HCT116 (cell line): ENCODE results near the gene USP2. TPM values are rescaled to one million over a fixed set of nuclear protein-coding genes. Genes with fewer than 3 reads are reported as not detected.

Experiments used
- ATAC-seq: fragments of 200-7000 bp; cut with Tn5 transposase; 2 replicates; pipeline ENCODE4 v1.9.1; 2020; ENCODE audit warnings: mild to moderate bottlenecking, moderate library complexity
- BruUV-seq: library from RNA; stranded (reverse); fragments of 400-500 nt; replicated peaks from 2 replicates; lab custom pipeline; 2021; lab: Mats Ljungman, UMichigan
- CTCF ChIA-PET: fragments of 300-600 bp; sonication (Branson Sonifier 250); formaldehyde crosslinking; loops from one replicate; lab custom pipeline; 2021; ENCODE audit warnings: antibody characterized with exemption; lab: Charles Lee
- POLR2A ChIA-PET: fragments of 300-600, 350-600 bp; sonication (Branson Sonifier 250); formaldehyde crosslinking; loops from one replicate; lab custom pipeline; 2021; ENCODE audit warnings: antibody characterized with exemption; lab: Charles Lee
- RAD21 ChIA-PET, 2 experiments: fragments of 300-600 bp; sonication (Branson Sonifier 250); formaldehyde crosslinking; loops; one replicate each; lab custom pipeline; 2023; ENCODE audit warnings: low total read pairs in 2 of 2; ENCODE audit not compliant: uncharacterized antibody in 2 of 2, unreplicated experiment in 2 of 2, low non-redundant PET in 1 of 2; lab: Charles Lee
- DNase-seq: peaks from one replicate; pipeline ENCODE4 v3.0.0-alpha.2; 2010; ENCODE audit warnings: low read depth, low spot score
- H2AFZ ChIP-seq: fragments of 200-600 bp; shearing (Covaris generic), sonication (generic); 2 replicates; pipeline ENCODE4 v1.6.1; 2017; ENCODE audit warnings: low read depth, mixed run types, mixed read lengths, antibody characterized with exemption, low read length; ENCODE audit not compliant: poor library complexity, severe bottlenecking
- H3K27ac ChIP-seq: 2 replicates; pipeline ENCODE4 v1.5.1; 2012; ENCODE audit warnings: low read depth, low read length
- H3K27me3 ChIP-seq: fragments of 200-600 bp; sonication (generic); 2 replicates; pipeline ENCODE4 v1.6.1; 2016; ENCODE audit warnings: mixed run types, low read length, mixed read lengths; ENCODE audit not compliant: insufficient read depth
- H3K36me3 ChIP-seq, 2 experiments: fragments of 200-500 bp in 1 of 2; fragments of 200-600 bp in 1 of 2; sonication (Bioruptor generic) in 1 of 2; sonication (generic) in 1 of 2; 2 replicates each; pipeline versions ENCODE4 v1.5.1 to v1.6.1; 2014 to 2016; ENCODE audit warnings: low read length in 2 of 2, inconsistent platforms in 1 of 2, mixed read lengths in 1 of 2, mixed run types in 1 of 2; ENCODE audit not compliant: insufficient read depth in 2 of 2, control insufficient read depth in 1 of 2
- H3K4me1 ChIP-seq, 2 experiments: fragments of 200-600 bp in 1 of 2; sonication (generic) in 1 of 2; 2 replicates each; pipeline versions ENCODE4 v1.5.1 to v1.6.1; 2012 to 2017; ENCODE audit warnings: low read length in 2 of 2, inconsistent platforms in 1 of 2, mild to moderate bottlenecking in 1 of 2, mixed read lengths in 1 of 2, mixed run types in 1 of 2, moderate library complexity in 1 of 2; ENCODE audit not compliant: insufficient read depth in 2 of 2, control insufficient read depth in 1 of 2
- H3K4me2 ChIP-seq: fragments of 200-600 bp; sonication (generic); 2 replicates; pipeline ENCODE4 v1.6.1; 2017; ENCODE audit warnings: mixed run types, low read length, mixed read lengths
- H3K4me3 ChIP-seq, 2 experiments: fragments of 200-600 bp in 1 of 2; sonication (generic) in 1 of 2; replicated peaks in 1 of 2; 2 replicates each; pipeline ENCODE4 v1.5.1; 2011 to 2016; ENCODE audit warnings: low read length in 2 of 2, control low read depth in 1 of 2, low read depth in 1 of 2, mild to moderate bottlenecking in 1 of 2, mixed read lengths in 1 of 2, mixed run types in 1 of 2
- H3K79me2 ChIP-seq: fragments of 200-600 bp; sonication (generic); 2 replicates; pipeline ENCODE4 v1.6.1; 2017; ENCODE audit warnings: mild to moderate bottlenecking, mixed run types, low read length, moderate library complexity, mixed read lengths; ENCODE audit not compliant: insufficient read depth
- H3K9ac ChIP-seq: fragments of 200-600 bp; sonication (generic); 2 replicates; pipeline ENCODE4 v1.6.1; 2016; ENCODE audit warnings: low read length, mixed read lengths
- H3K9me2 ChIP-seq: fragments of 200-600 bp; sonication (generic), shearing (Covaris generic); 2 replicates; pipeline ENCODE4 v1.6.1; 2017; ENCODE audit warnings: mixed run types, mild to moderate bottlenecking, moderate library complexity; ENCODE audit not compliant: insufficient read depth
- H3K9me3 ChIP-seq, 2 experiments: fragments of 200-500 bp in 1 of 2; fragments of 200-600 bp in 1 of 2; sonication (Bioruptor generic) in 1 of 2; sonication (generic) in 1 of 2; 2 replicates each; pipeline ENCODE4 v1.6.1; 2014 to 2017; ENCODE audit warnings: low read length in 2 of 2, mixed read lengths in 2 of 2, inconsistent platforms in 1 of 2, low read depth in 1 of 2, mild to moderate bottlenecking in 1 of 2, mixed run types in 1 of 2, moderate library complexity in 1 of 2; ENCODE audit not compliant: control insufficient read depth in 1 of 2, insufficient read depth in 1 of 2
- H4K20me1 ChIP-seq: fragments of 200-600 bp; sonication (generic), shearing (Covaris generic); 2 replicates; pipeline ENCODE4 v1.6.1; 2017; ENCODE audit warnings: mixed run types, mild to moderate bottlenecking, moderate library complexity; ENCODE audit not compliant: insufficient read depth
- CBX3 ChIP-seq: IDR thresholded peaks from 2 replicates; pipeline ENCODE4 v1.6.1; 2012; ENCODE audit warnings: low read depth
- EGR1 ChIP-seq: IDR thresholded peaks from 2 replicates; pipeline ENCODE4 v1.6.1; 2012; ENCODE audit warnings: low read depth
- ELF1 ChIP-seq: IDR thresholded peaks from 2 replicates; pipeline ENCODE4 v1.6.1; 2012; ENCODE audit warnings: low read depth, borderline replicate concordance
- EZH2 ChIP-seq: fragments of 200-600 bp; sonication (generic); IDR thresholded peaks from 2 replicates; pipeline ENCODE4 v1.6.1; 2017; ENCODE audit warnings: antibody characterized with exemption, mixed run types
- EZH2phosphoT487 ChIP-seq: fragments of 200-600 bp; IDR thresholded peaks from 2 replicates; pipeline ENCODE4 v1.6.1; 2018; ENCODE audit warnings: antibody characterized with exemption, borderline replicate concordance
- FOSL1 ChIP-seq: IDR thresholded peaks from 2 replicates; pipeline ENCODE4 v1.6.1; 2012; ENCODE audit warnings: low read depth
- JUND ChIP-seq: IDR thresholded peaks from 2 replicates; pipeline ENCODE4 v1.6.1; 2012
- POLR2AphosphoS5 ChIP-seq: IDR thresholded peaks from 2 replicates; pipeline ENCODE4 v1.6.1; 2011; ENCODE audit warnings: mild to moderate bottlenecking, low read depth, low read length, moderate library complexity
- RAD21 ChIP-seq: IDR thresholded peaks from 2 replicates; pipeline ENCODE4 v1.6.1; 2012; ENCODE audit warnings: low read depth, mild to moderate bottlenecking
- SIN3A ChIP-seq: IDR thresholded peaks from 2 replicates; pipeline ENCODE4 v1.6.1; 2012; ENCODE audit warnings: low read depth
- SP1 ChIP-seq: IDR thresholded peaks from 2 replicates; pipeline ENCODE4 v1.6.1; 2012; ENCODE audit warnings: low read depth
- SRF ChIP-seq: IDR thresholded peaks from 2 replicates; pipeline ENCODE4 v1.6.1; 2012; ENCODE audit warnings: low read depth
- TCF7L2 ChIP-seq: IDR thresholded peaks from 2 replicates; pipeline ENCODE4 v1.7.0; 2011; ENCODE audit warnings: borderline replicate concordance, inconsistent platforms; ENCODE audit not compliant: insufficient read depth, insufficient read length; ENCODE audit errors: extremely low read depth
- YY1 ChIP-seq: IDR thresholded peaks from 2 replicates; pipeline ENCODE4 v1.6.1; 2011; ENCODE audit warnings: low read length, low read depth, moderate library complexity, mild to moderate bottlenecking; ENCODE audit not compliant: insufficient replicate concordance; ENCODE audit errors: extremely low read depth
- ZFX ChIP-seq: fragments of 450-650 bp; IDR thresholded peaks from 2 replicates; pipeline ENCODE4 v1.6.1; 2017
- intact Hi-C: fragments of 100-400 bp; cut with micrococcal nuclease; formaldehyde crosslinking; loops from 2 replicates; pipeline ENCODE4 v1.10.0; 2022
- total RNA-seq: library from RNA; stranded (reverse); gene quantifications from one replicate; pipeline ENCODE4 v1.2.1, GENCODE V29; 2021; ENCODE audit not compliant: unreplicated experiment
- TF ChIP-seq, protein P1 (sequence below): IDR thresholded peaks from 2 replicates; pipeline ENCODE4 v1.6.1; 2012
- TF ChIP-seq, protein P2 (sequence below): IDR thresholded peaks from 2 replicates; pipeline ENCODE4 v1.6.1; 2012
- TF ChIP-seq, protein P3 (sequence below): IDR thresholded peaks from 2 replicates; pipeline ENCODE4 v1.6.1; 2012; ENCODE audit warnings: low read depth
- TF ChIP-seq, protein P4 (sequence below), 3 experiments: fragments of 200-600 bp in 1 of 3; sonication (generic) in 1 of 3; IDR thresholded peaks in 2 of 3; conservative IDR thresholded peaks in 1 of 3; 2 replicates each; pipeline ENCODE4 v1.5.1; 2012 to 2017; ENCODE audit warnings: low read depth in 2 of 3, low read length in 2 of 3, antibody characterized with exemption in 1 of 3, borderline replicate concordance in 1 of 3, control low read depth in 1 of 3, mild to moderate bottlenecking in 1 of 3, mixed read lengths in 1 of 3, mixed run types in 1 of 3, moderate library complexity in 1 of 3; ENCODE audit not compliant: insufficient read depth in 1 of 3
- TF ChIP-seq, protein P5 (sequence below): IDR thresholded peaks from 2 replicates; pipeline ENCODE4 v1.6.1; 2011; ENCODE audit warnings: mild to moderate bottlenecking, low read length, moderate library complexity; ENCODE audit not compliant: insufficient replicate concordance; ENCODE audit errors: extremely low read depth

The USP2 gene
- total RNA-seq, 1 experiment from 2014 or later = 5.0 TPM

DNA sequence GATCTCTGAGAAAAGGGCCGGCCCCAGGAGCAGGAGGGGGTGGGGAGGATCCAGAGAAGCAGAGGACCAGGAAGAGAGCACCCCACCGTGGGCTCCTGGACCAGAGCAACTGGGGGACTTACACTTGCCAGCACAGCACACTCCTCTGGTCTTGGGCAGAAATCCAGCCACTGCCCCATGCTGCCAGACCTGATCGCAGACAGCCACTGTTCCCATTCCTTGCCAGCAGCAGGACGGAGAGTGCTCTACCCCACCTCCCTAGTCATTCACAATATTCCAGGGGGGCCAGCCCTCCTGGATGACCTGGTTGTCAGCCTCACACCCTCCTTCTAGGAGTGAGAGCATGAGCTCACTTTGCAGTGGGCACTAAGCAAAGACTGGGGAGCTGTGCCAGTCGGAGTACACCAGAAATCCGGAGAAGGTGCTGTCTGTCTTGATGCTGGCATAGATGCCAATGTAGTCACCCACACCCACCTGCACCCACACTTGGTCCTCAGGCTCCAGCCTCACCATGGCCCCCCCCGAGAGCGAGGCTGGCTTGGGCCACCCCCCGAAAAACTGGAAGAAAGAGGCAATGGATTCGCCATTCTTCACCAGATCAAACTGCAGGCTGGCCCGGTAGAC is 42.4 kb downstream of the USP2 start:
- Histone ChIP-seq H3K36me3 (peaks cover 0 to 12% of the 10 kb centered on the region in 2 experiments; a peak in 2 of 4 replicates), H3K4me2 (no peak overlapping the region), H4K20me1 (no peaks in the 10 kb centered on the region), H3K9me3 (no peaks in the 10 kb centered on the region), H3K79me2 (peaks cover 30% of the 10 kb centered on the region), H3K9me2 (no peaks in the 10 kb centered on the region), H3K27me3 (no peaks in the 10 kb centered on the region), H3K4me3 (no peak overlapping the region), H3K4me1 (peaks cover 4 to 45% of the 10 kb centered on the region in 2 experiments; a peak in 3 of 4 replicates), H3K9ac (no peak overlapping the region), H2AFZ (no peak overlapping the region), H3K27ac (no peak overlapping the region)
- CTCF ChIA-PET = interaction anchor here (0.6 to 3.9 kb wide), 27 partner anchors 11 to 1255 kb away, joined by 3 to 68 read pairs (median 5); partner anchors contain the start of genes CBL, DPAGT1, MCAM and USP2
- RAD21 ChIA-PET = interaction anchor here in 1 of 2 experiments (1.1 to 1.3 kb wide), 2 partner anchors 17 to 136 kb away, joined by 4 read pairs; no protein-coding TSS in a partner anchor
- no peak for TF ChIP-seq EZH2
- TF ChIP-seq, protein P1, sequence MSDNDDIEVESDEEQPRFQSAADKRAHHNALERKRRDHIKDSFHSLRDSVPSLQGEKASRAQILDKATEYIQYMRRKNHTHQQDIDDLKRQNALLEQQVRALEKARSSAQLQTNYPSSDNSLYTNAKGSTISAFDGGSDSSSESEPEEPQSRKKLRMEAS = no peak
- TF ChIP-seq, protein P2, sequence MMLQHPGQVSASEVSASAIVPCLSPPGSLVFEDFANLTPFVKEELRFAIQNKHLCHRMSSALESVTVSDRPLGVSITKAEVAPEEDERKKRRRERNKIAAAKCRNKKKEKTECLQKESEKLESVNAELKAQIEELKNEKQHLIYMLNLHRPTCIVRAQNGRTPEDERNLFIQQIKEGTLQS = no peak
- TF ChIP-seq RAD21 = no peak
- TF ChIP-seq, protein P3, sequence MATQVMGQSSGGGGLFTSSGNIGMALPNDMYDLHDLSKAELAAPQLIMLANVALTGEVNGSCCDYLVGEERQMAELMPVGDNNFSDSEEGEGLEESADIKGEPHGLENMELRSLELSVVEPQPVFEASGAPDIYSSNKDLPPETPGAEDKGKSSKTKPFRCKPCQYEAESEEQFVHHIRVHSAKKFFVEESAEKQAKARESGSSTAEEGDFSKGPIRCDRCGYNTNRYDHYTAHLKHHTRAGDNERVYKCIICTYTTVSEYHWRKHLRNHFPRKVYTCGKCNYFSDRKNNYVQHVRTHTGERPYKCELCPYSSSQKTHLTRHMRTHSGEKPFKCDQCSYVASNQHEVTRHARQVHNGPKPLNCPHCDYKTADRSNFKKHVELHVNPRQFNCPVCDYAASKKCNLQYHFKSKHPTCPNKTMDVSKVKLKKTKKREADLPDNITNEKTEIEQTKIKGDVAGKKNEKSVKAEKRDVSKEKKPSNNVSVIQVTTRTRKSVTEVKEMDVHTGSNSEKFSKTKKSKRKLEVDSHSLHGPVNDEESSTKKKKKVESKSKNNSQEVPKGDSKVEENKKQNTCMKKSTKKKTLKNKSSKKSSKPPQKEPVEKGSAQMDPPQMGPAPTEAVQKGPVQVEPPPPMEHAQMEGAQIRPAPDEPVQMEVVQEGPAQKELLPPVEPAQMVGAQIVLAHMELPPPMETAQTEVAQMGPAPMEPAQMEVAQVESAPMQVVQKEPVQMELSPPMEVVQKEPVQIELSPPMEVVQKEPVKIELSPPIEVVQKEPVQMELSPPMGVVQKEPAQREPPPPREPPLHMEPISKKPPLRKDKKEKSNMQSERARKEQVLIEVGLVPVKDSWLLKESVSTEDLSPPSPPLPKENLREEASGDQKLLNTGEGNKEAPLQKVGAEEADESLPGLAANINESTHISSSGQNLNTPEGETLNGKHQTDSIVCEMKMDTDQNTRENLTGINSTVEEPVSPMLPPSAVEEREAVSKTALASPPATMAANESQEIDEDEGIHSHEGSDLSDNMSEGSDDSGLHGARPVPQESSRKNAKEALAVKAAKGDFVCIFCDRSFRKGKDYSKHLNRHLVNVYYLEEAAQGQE = no peak
- TF ChIP-seq SIN3A = no peak
- TF ChIP-seq SRF = no peak
- TF ChIP-seq POLR2AphosphoS5 = no peak
- TF ChIP-seq ELF1 = no peak
- TF ChIP-seq EZH2phosphoT487 = no peak
- no peak for TF ChIP-seq JUND
- no peak for TF ChIP-seq TCF7L2
- no peak for TF ChIP-seq FOSL1
- TF ChIP-seq EGR1 = no peak
- no peak for TF ChIP-seq ZFX
- TF ChIP-seq, protein P4, sequence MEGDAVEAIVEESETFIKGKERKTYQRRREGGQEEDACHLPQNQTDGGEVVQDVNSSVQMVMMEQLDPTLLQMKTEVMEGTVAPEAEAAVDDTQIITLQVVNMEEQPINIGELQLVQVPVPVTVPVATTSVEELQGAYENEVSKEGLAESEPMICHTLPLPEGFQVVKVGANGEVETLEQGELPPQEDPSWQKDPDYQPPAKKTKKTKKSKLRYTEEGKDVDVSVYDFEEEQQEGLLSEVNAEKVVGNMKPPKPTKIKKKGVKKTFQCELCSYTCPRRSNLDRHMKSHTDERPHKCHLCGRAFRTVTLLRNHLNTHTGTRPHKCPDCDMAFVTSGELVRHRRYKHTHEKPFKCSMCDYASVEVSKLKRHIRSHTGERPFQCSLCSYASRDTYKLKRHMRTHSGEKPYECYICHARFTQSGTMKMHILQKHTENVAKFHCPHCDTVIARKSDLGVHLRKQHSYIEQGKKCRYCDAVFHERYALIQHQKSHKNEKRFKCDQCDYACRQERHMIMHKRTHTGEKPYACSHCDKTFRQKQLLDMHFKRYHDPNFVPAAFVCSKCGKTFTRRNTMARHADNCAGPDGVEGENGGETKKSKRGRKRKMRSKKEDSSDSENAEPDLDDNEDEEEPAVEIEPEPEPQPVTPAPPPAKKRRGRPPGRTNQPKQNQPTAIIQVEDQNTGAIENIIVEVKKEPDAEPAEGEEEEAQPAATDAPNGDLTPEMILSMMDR (IDR thresholded peaks at IDR 0.05 in 2 of 3, conservative IDR thresholded peaks at IDR 0.05 in 1 of 3; ENCODE audit: borderline replicate concordance in 1 of 3, insufficient read depth in 1 of 3, low read depth in 2 of 3, low read length in 2 of 3) = no peak
- no peak for TF ChIP-seq CBX3
- TF ChIP-seq SP1 = no peak
- TF ChIP-seq, protein P5, sequence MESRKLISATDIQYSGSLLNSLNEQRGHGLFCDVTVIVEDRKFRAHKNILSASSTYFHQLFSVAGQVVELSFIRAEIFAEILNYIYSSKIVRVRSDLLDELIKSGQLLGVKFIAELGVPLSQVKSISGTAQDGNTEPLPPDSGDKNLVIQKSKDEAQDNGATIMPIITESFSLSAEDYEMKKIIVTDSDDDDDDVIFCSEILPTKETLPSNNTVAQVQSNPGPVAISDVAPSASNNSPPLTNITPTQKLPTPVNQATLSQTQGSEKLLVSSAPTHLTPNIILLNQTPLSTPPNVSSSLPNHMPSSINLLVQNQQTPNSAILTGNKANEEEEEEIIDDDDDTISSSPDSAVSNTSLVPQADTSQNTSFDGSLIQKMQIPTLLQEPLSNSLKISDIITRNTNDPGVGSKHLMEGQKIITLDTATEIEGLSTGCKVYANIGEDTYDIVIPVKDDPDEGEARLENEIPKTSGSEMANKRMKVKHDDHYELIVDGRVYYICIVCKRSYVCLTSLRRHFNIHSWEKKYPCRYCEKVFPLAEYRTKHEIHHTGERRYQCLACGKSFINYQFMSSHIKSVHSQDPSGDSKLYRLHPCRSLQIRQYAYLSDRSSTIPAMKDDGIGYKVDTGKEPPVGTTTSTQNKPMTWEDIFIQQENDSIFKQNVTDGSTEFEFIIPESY = no peak
- TF ChIP-seq YY1 = no peak
- DNase-seq = no peak
- POLR2A ChIA-PET = interaction anchor here (1.0 kb wide), 1 partner anchor 126 kb away, joined by 3 read pairs; no protein-coding TSS in a partner anchor
- no TSS peak for BruUV-seq
- intact Hi-C loops = no loop called here
- ATAC-seq = no peak
